B cell (primary cell): Measurements from ENCODE around the gene LMX1B.
"Not testable (repeated sequence)": the region's sequence is repeated elsewhere in the genome, so short reads cannot be mapped to it uniquely, and the experiment has no call there.

ENCODE experiments used
- EZH2 ChIP-seq: IDR thresholded peaks from 2 replicates; pipeline ENCODE4 v1.6.1; 2012; ENCODE audit warnings: borderline replicate concordance, low read depth, mild to moderate bottlenecking, moderate library complexity, low read length; ENCODE audit not compliant: insufficient read depth, poor library complexity, severe bottlenecking
- TF ChIP-seq, protein P1 (sequence below): fragments of 200-600 bp; IDR thresholded peaks from one replicate; pipeline ENCODE4 v1.8.0; 2022; ENCODE audit warnings: antibody characterized with exemption, mild to moderate bottlenecking

GRCh38 chr9:126728210-126728609, 114.5 kb downstream of the LMX1B start:
- TF ChIP-seq, protein P1, sequence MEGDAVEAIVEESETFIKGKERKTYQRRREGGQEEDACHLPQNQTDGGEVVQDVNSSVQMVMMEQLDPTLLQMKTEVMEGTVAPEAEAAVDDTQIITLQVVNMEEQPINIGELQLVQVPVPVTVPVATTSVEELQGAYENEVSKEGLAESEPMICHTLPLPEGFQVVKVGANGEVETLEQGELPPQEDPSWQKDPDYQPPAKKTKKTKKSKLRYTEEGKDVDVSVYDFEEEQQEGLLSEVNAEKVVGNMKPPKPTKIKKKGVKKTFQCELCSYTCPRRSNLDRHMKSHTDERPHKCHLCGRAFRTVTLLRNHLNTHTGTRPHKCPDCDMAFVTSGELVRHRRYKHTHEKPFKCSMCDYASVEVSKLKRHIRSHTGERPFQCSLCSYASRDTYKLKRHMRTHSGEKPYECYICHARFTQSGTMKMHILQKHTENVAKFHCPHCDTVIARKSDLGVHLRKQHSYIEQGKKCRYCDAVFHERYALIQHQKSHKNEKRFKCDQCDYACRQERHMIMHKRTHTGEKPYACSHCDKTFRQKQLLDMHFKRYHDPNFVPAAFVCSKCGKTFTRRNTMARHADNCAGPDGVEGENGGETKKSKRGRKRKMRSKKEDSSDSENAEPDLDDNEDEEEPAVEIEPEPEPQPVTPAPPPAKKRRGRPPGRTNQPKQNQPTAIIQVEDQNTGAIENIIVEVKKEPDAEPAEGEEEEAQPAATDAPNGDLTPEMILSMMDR = not testable (repeated sequence)
- not testable (repeated sequence) for TF ChIP-seq EZH2
